Calu3 (cell line): Measurements from ENCODE around the gene ZBTB40. TPM values are rescaled to one million over a fixed set of nuclear protein-coding genes. Genes with fewer than 3 reads are reported as not detected.

ENCODE experiments used
- BruUV-seq: library from RNA; stranded (reverse); fragments of 400-500 nt; replicated peaks from 2 replicates; lab custom pipeline; 2021; lab: Mats Ljungman, UMichigan
- CTCF ChIA-PET: fragments of 300-600 bp; sonication (Branson Sonifier 250); formaldehyde crosslinking; loops from one replicate; lab custom pipeline; 2022; ENCODE audit warnings: antibody characterized with exemption; lab: Charles Lee
- DNase-seq: peaks from one replicate; pipeline ENCODE4 v3.0.0; 2022
- H3K27ac Mint-ChIP-seq: one replicate; pipeline ENCODE4 v1.8.0; 2022; ENCODE audit warnings: mixed read lengths; ENCODE audit not compliant: unreplicated experiment
- H3K27me3 Mint-ChIP-seq: one replicate; pipeline ENCODE4 v1.8.0; 2022; ENCODE audit warnings: mixed read lengths; ENCODE audit not compliant: unreplicated experiment
- H3K36me3 Mint-ChIP-seq: one replicate; pipeline ENCODE4 v1.8.0; 2022; ENCODE audit warnings: mild to moderate bottlenecking, moderate library complexity, mixed read lengths; ENCODE audit not compliant: insufficient read depth, unreplicated experiment
- H3K4me1 Mint-ChIP-seq: one replicate; pipeline ENCODE4 v1.8.0; 2022; ENCODE audit warnings: mild to moderate bottlenecking, low read depth, mixed read lengths; ENCODE audit not compliant: unreplicated experiment
- H3K4me3 Mint-ChIP-seq: one replicate; pipeline ENCODE4 v1.8.0; 2022; ENCODE audit warnings: mild to moderate bottlenecking, low read depth, moderate library complexity, mixed read lengths; ENCODE audit not compliant: unreplicated experiment
- H3K9me3 Mint-ChIP-seq: one replicate; pipeline ENCODE4 v1.8.0; 2022; ENCODE audit warnings: low read depth, mixed read lengths; ENCODE audit not compliant: unreplicated experiment
- CTCF ChIP-seq: fragments of 200-600 bp; IDR thresholded peaks from one replicate; pipeline ENCODE4 v1.8.0; 2022; ENCODE audit warnings: antibody characterized with exemption; ENCODE audit not compliant: unreplicated experiment
- intact Hi-C: fragments of 100-400 bp; cut with micrococcal nuclease; formaldehyde crosslinking; loops from one replicate; pipeline ENCODE4 v1.10.0; 2022; ENCODE audit not compliant: unreplicated experiment
- total RNA-seq: library from RNA; stranded (reverse); gene quantifications from 2 replicates; pipeline ENCODE4 v1.2.3, GENCODE V29; 2022

ZBTB40 gene
- total RNA-seq, 1 experiment from 2014 or later: 18.7 TPM

GRCh38 chr1:22449636-22450035 lies 2.0 kb upstream of the ZBTB40 start:
- no peak overlapping the region for H3K27ac Mint-ChIP-seq
- intact Hi-C loops: no loop called here
- H3K4me1 Mint-ChIP-seq: peaks cover 27% of the 10 kb centered on the region

GRCh38 chr1:22450351-22451021 lies 1.2 kb upstream of the ZBTB40 start:
- no peak for TF ChIP-seq CTCF
- Mint-ChIP-seq H3K36me3 (peaks cover 21% of the 10 kb centered on the region), H3K27me3 (no peaks in the 10 kb centered on the region), H3K4me3 (peak overlapping the region; percentile 91), H3K27ac (peak overlapping the region; percentile 44), H3K9me3 (no peaks in the 10 kb centered on the region), H3K4me1 (peaks cover 28% of the 10 kb centered on the region)
- BruUV-seq: no TSS peak
- intact Hi-C loops: no loop called here
- CTCF ChIA-PET: no interaction called here
- no peak for DNase-seq

More at GRCh38 chr1:22449636-22450035, 2.0 kb upstream of the ZBTB40 start:
- BruUV-seq: no TSS peak
- Mint-ChIP-seq H3K4me3 (no peak overlapping the region), H3K9me3 (no peaks in the 10 kb centered on the region), H3K27me3 (no peaks in the 10 kb centered on the region), H3K36me3 (peaks cover 21% of the 10 kb centered on the region)
- CTCF ChIA-PET: interaction anchor here (0.6 kb wide), 1 partner anchor 587 kb away, joined by 6 read pairs; no protein-coding TSS in a partner anchor
- no peak for TF ChIP-seq CTCF
- DNase-seq: no peak

- TF ChIP-seq CTCF: no peak
- no peak for DNase-seq
- Mint-ChIP-seq H3K4me1 (peaks cover 28% of the 10 kb centered on the region), H3K27ac (peak overlapping the region; percentile 83), H3K9me3 (no peaks in the 10 kb centered on the region), H3K27me3 (no peaks in the 10 kb centered on the region), H3K36me3 (peaks cover 21% of the 10 kb centered on the region), H3K4me3 (peak overlapping the region; percentile 91)
- BruUV-seq: no TSS peak
- intact Hi-C loops: no loop called here
- CTCF ChIA-PET: interaction anchor here (0.9 kb wide), 1 partner anchor 857 kb away, joined by 3 read pairs; no protein-coding TSS in a partner anchor
These were observed 868 bp downstream of the ZBTB40 start for GRCh38 chr1:22452481-22452957.

- no TSS peak for BruUV-seq
- no peaks in the 10 kb centered on the region for H3K9me3 Mint-ChIP-seq
- intact Hi-C loops: no loop called here
- peaks cover 28% of the 10 kb centered on the region for H3K4me1 Mint-ChIP-seq
- no peak for TF ChIP-seq CTCF
- H3K36me3 Mint-ChIP-seq: peaks cover 24% of the 10 kb centered on the region
- peak overlapping the region; percentile 91 for H3K4me3 Mint-ChIP-seq
- no peaks in the 10 kb centered on the region for H3K27me3 Mint-ChIP-seq
- CTCF ChIA-PET: no interaction called here
- peak overlapping the region; percentile 83 for H3K27ac Mint-ChIP-seq
- no peak for DNase-seq
These were observed 1.5 kb downstream of the ZBTB40 start for GRCh38 chr1:22453181-22453580.
